NCI-H2081 (cell line): ENCODE results near the gene KRTAP5-1.
"Not testable (repeated sequence)": the region's sequence is repeated elsewhere in the genome, so short reads cannot be mapped to it uniquely, and the experiment has no call there.

Source experiments
- DNase-seq, 2 experiments: peaks; one replicate each; lab custom pipeline; 2025; lab: John Stamatoyannopoulos, UW

KRTAP5-1 gene

GRCh38 chr11:1584661-1585370 is at the start of gene KRTAP5-1:
Gene KRTAP5-1 (minus strand): TSS chr11:1585283. CDS start chr11:1585249, 34 bp downstream.
- DNase-seq, result not testable (repeated sequence)

GRCh38 chr11:1633864-1634263 is 48.8 kb upstream of the KRTAP5-1 start:
- no peak for DNase-seq

- no peak for DNase-seq
These were observed 47.1 kb upstream of the KRTAP5-1 start for GRCh38 chr11:1632053-1632714.

GRCh38 chr11:1631066-1631568 is 46.0 kb upstream of the KRTAP5-1 start:
- DNase-seq, result no peak

- DNase-seq, result no peak
These were observed 45.2 kb upstream of the KRTAP5-1 start for GRCh38 chr11:1630271-1630670.

GRCh38 chr11:1629326-1630185 is 44.5 kb upstream of the KRTAP5-1 start, which contains the start of gene KRTAP5-5:
Gene KRTAP5-5 (plus strand): TSS chr11:1629775. CDS start chr11:1629841, 66 bp downstream.
- DNase-seq, result no peak

- DNase-seq, result no peak
These were observed 43.6 kb upstream of the KRTAP5-1 start for GRCh38 chr11:1628506-1629325.

- DNase-seq, result no peak
These were observed 40.5 kb upstream of the KRTAP5-1 start for GRCh38 chr11:1625541-1625940.

GRCh38 chr11:1624621-1625020 is 39.5 kb upstream of the KRTAP5-1 start:
- DNase-seq, result no peak

GRCh38 chr11:1623716-1624115 is 38.6 kb upstream of the KRTAP5-1 start:
- no peak for DNase-seq

GRCh38 chr11:1622086-1622485 is 37.0 kb upstream of the KRTAP5-1 start, which contains the start of gene KRTAP5-4:
Gene KRTAP5-4 (minus strand): TSS chr11:1622138. CDS start chr11:1622093, 45 bp downstream.
- no peak for DNase-seq

GRCh38 chr11:1619449-1619848 is 34.4 kb upstream of the KRTAP5-1 start:
- DNase-seq, result no peak

- no peak for DNase-seq
These were observed 33.1 kb upstream of the KRTAP5-1 start for GRCh38 chr11:1618231-1618630.

- no peak for DNase-seq
These were observed 23.3 kb upstream of the KRTAP5-1 start, which contains the start of gene KRTAP5-3 for GRCh38 chr11:1608363-1608762. Gene KRTAP5-3 (minus strand): TSS chr11:1608463. CDS start chr11:1608385, 78 bp downstream.

- DNase-seq, result not testable (repeated sequence)
These were observed 22.8 kb upstream of the KRTAP5-1 start for GRCh38 chr11:1607901-1608300.

- not testable (repeated sequence) for DNase-seq
These were observed 22.2 kb upstream of the KRTAP5-1 start for GRCh38 chr11:1607156-1607845.

- DNase-seq, result not testable (repeated sequence)
These were observed 20.8 kb upstream of the KRTAP5-1 start for GRCh38 chr11:1605923-1606322.

- DNase-seq, result no peak
These were observed 19.6 kb upstream of the KRTAP5-1 start for GRCh38 chr11:1604711-1605110.

- no peak for DNase-seq
These were observed 19.1 kb upstream of the KRTAP5-1 start for GRCh38 chr11:1604181-1604580.

GRCh38 chr11:1603629-1604028 is 18.5 kb upstream of the KRTAP5-1 start:
- no peak for DNase-seq
